ENCODE results near the gene FAM234B.
A peak's percentile ranks its signal among the peaks of the same experiment; 100 is the strongest.

The FAM234B gene

GRCh38 chr12:13095266-13095995 lies 51.2 kb downstream of the FAM234B start:
- Histone ChIP-seq H3K27ac (ENCODE audit: low read depth, low read length) (no peak overlapping the region), H3K36me3 (ENCODE audit: control insufficient read depth in 5 of 5, insufficient read depth in 5 of 5, low read length in 5 of 5) (no peaks in the 10 kb centered on the region), H3K27me3 (ENCODE audit: control insufficient read depth in 5 of 5, insufficient read depth in 4 of 5, low read length in 5 of 5) (no peaks in the 10 kb centered on the region), H3K4me1 (ENCODE audit: control insufficient read depth in 5 of 5, insufficient read depth in 5 of 5, low read length in 5 of 5) (peaks cover 20 to 67% (median 51%) of the 10 kb centered on the region in 5 donors), H3K4me3 (ENCODE audit: low read depth in 1 of 5, low read length in 5 of 5) (no peak overlapping the region), H3K9me3 (ENCODE audit: control insufficient read depth in 5 of 5, low read length in 5 of 5) (no peaks in the 10 kb centered on the region), H3K9ac (ENCODE audit: low read length in 5 of 5) (no peak overlapping the region)

DNA sequence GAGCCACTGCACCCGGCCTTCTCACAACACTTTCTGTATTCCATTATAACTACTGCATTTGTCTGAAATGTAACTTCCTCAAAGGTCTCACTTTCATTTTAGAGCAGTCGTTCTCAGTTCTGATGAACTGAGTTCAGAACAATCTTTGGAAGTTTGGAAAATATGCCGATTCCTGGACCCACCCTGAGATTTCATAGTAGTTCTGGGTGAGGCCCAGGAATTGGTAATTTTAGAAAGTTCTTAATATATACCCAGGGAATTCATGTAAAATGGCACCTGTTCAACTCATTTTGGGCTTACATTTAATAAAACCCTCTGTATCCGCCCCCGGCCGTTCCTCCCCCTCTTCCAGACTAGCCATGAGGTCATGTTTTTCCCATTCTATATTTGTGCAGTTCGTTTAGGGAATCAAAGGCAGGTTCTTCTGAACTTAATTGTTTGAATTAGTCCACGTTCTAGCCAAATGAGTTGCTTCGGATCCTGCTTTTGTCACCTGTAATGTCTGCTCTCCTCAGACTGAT lies 53.4 kb downstream of the FAM234B start:
- Histone ChIP-seq H3K36me3 (ENCODE audit: control insufficient read depth in 5 of 5, insufficient read depth in 5 of 5, low read length in 5 of 5) (no peaks in the 10 kb centered on the region), H3K4me3 (ENCODE audit: low read depth in 1 of 5, low read length in 5 of 5) (peak overlapping the region in 4 of 5 donors; percentile 48 to 58 (median 52)), H3K9ac (ENCODE audit: low read length in 5 of 5) (peak overlapping the region; percentile 44 to 93 (median 72)), H3K27ac (ENCODE audit: low read depth, low read length) (peak overlapping the region; percentile 95), H3K27me3 (ENCODE audit: control insufficient read depth in 5 of 5, insufficient read depth in 4 of 5, low read length in 5 of 5) (no peaks in the 10 kb centered on the region), H3K4me1 (ENCODE audit: control insufficient read depth in 5 of 5, insufficient read depth in 5 of 5, low read length in 5 of 5) (peaks cover 29 to 71% (median 62%) of the 10 kb centered on the region in 5 donors), H3K9me3 (ENCODE audit: control insufficient read depth in 5 of 5, low read length in 5 of 5) (no peaks in the 10 kb centered on the region)

- Histone ChIP-seq H3K9ac (ENCODE audit: low read length in 5 of 5) (peak overlapping the region; percentile 26 to 81 (median 63)), H3K4me3 (ENCODE audit: low read depth in 1 of 5, low read length in 5 of 5) (peak overlapping the region in 2 of 5 donors; percentile 12 to 36), H3K27me3 (ENCODE audit: control insufficient read depth in 5 of 5, insufficient read depth in 4 of 5, low read length in 5 of 5) (no peaks in the 10 kb centered on the region), H3K9me3 (ENCODE audit: control insufficient read depth in 5 of 5, low read length in 5 of 5) (no peaks in the 10 kb centered on the region), H3K27ac (ENCODE audit: low read depth, low read length) (peak overlapping the region; percentile 95), H3K36me3 (ENCODE audit: control insufficient read depth in 5 of 5, insufficient read depth in 5 of 5, low read length in 5 of 5) (no peaks in the 10 kb centered on the region), H3K4me1 (ENCODE audit: control insufficient read depth in 5 of 5, insufficient read depth in 5 of 5, low read length in 5 of 5) (peaks cover 29 to 72% (median 57%) of the 10 kb centered on the region in 5 donors)
Measured at GRCh38 chr12:13099066-13099843, 55.1 kb downstream of the FAM234B start.

- no peaks in the 10 kb centered on the region for H3K9me3 ChIP-seq (ENCODE audit: control insufficient read depth in 5 of 5, low read length in 5 of 5)
- H3K9ac ChIP-seq (ENCODE audit: low read length in 5 of 5): peak overlapping the region; percentile 32 to 85 (median 71)
- H3K4me1 ChIP-seq (ENCODE audit: control insufficient read depth in 5 of 5, insufficient read depth in 5 of 5, low read length in 5 of 5): peaks cover 29 to 70% (median 54%) of the 10 kb centered on the region in 5 donors
- no peaks in the 10 kb centered on the region for H3K36me3 ChIP-seq (ENCODE audit: control insufficient read depth in 5 of 5, insufficient read depth in 5 of 5, low read length in 5 of 5)
- peak overlapping the region; percentile 95 for H3K27ac ChIP-seq (ENCODE audit: low read depth, low read length)
- peak overlapping the region; percentile 20 to 65 (median 45) for H3K4me3 ChIP-seq (ENCODE audit: low read depth in 1 of 5, low read length in 5 of 5)
- no peaks in the 10 kb centered on the region for H3K27me3 ChIP-seq (ENCODE audit: control insufficient read depth in 5 of 5, insufficient read depth in 4 of 5, low read length in 5 of 5)
Measured at GRCh38 chr12:13099844-13100604, 55.8 kb downstream of the FAM234B start.

- peak overlapping the region; percentile 32 to 85 (median 71) for H3K9ac ChIP-seq (ENCODE audit: low read length in 5 of 5)
- H3K27ac ChIP-seq (ENCODE audit: low read depth, low read length): peak overlapping the region; percentile 95
- peak overlapping the region; percentile 20 to 65 (median 45) for H3K4me3 ChIP-seq (ENCODE audit: low read depth in 1 of 5, low read length in 5 of 5)
- H3K36me3 ChIP-seq (ENCODE audit: control insufficient read depth in 5 of 5, insufficient read depth in 5 of 5, low read length in 5 of 5): no peaks in the 10 kb centered on the region
- H3K4me1 ChIP-seq (ENCODE audit: control insufficient read depth in 5 of 5, insufficient read depth in 5 of 5, low read length in 5 of 5): peaks cover 29 to 70% (median 54%) of the 10 kb centered on the region in 5 donors
- no peaks in the 10 kb centered on the region for H3K9me3 ChIP-seq (ENCODE audit: control insufficient read depth in 5 of 5, low read length in 5 of 5)
- no peaks in the 10 kb centered on the region for H3K27me3 ChIP-seq (ENCODE audit: control insufficient read depth in 5 of 5, insufficient read depth in 4 of 5, low read length in 5 of 5)
Measured at GRCh38 chr12:13100605-13100881, 56.4 kb downstream of the FAM234B start.

GRCh38 chr12:13100882-13101769 lies 56.9 kb downstream of the FAM234B start:
- Histone ChIP-seq H3K27ac (ENCODE audit: low read depth, low read length) (peak overlapping the region; percentile 95), H3K9me3 (ENCODE audit: control insufficient read depth in 5 of 5, low read length in 5 of 5) (no peaks in the 10 kb centered on the region), H3K9ac (ENCODE audit: low read length in 5 of 5) (peak overlapping the region; percentile 32 to 90 (median 89)), H3K4me3 (ENCODE audit: low read depth in 1 of 5, low read length in 5 of 5) (peak overlapping the region; percentile 57 to 67 (median 64)), H3K4me1 (ENCODE audit: control insufficient read depth in 5 of 5, insufficient read depth in 5 of 5, low read length in 5 of 5) (peaks cover 29 to 70% (median 54%) of the 10 kb centered on the region in 5 donors), H3K27me3 (ENCODE audit: control insufficient read depth in 5 of 5, insufficient read depth in 4 of 5, low read length in 5 of 5) (no peaks in the 10 kb centered on the region), H3K36me3 (ENCODE audit: control insufficient read depth in 5 of 5, insufficient read depth in 5 of 5, low read length in 5 of 5) (no peaks in the 10 kb centered on the region)

GRCh38 chr12:13101821-13102375 lies 57.7 kb downstream of the FAM234B start:
- Histone ChIP-seq H3K27me3 (ENCODE audit: control insufficient read depth in 5 of 5, insufficient read depth in 4 of 5, low read length in 5 of 5) (no peaks in the 10 kb centered on the region), H3K9me3 (ENCODE audit: control insufficient read depth in 5 of 5, low read length in 5 of 5) (no peaks in the 10 kb centered on the region), H3K4me1 (ENCODE audit: control insufficient read depth in 5 of 5, insufficient read depth in 5 of 5, low read length in 5 of 5) (peaks cover 29 to 64% (median 53%) of the 10 kb centered on the region in 5 donors), H3K27ac (ENCODE audit: low read depth, low read length) (peak overlapping the region; percentile 95), H3K36me3 (ENCODE audit: control insufficient read depth in 5 of 5, insufficient read depth in 5 of 5, low read length in 5 of 5) (no peaks in the 10 kb centered on the region), H3K4me3 (ENCODE audit: low read depth in 1 of 5, low read length in 5 of 5) (peak overlapping the region; percentile 57 to 67 (median 61)), H3K9ac (ENCODE audit: low read length in 5 of 5) (peak overlapping the region; percentile 16 to 90 (median 89))

DNA sequence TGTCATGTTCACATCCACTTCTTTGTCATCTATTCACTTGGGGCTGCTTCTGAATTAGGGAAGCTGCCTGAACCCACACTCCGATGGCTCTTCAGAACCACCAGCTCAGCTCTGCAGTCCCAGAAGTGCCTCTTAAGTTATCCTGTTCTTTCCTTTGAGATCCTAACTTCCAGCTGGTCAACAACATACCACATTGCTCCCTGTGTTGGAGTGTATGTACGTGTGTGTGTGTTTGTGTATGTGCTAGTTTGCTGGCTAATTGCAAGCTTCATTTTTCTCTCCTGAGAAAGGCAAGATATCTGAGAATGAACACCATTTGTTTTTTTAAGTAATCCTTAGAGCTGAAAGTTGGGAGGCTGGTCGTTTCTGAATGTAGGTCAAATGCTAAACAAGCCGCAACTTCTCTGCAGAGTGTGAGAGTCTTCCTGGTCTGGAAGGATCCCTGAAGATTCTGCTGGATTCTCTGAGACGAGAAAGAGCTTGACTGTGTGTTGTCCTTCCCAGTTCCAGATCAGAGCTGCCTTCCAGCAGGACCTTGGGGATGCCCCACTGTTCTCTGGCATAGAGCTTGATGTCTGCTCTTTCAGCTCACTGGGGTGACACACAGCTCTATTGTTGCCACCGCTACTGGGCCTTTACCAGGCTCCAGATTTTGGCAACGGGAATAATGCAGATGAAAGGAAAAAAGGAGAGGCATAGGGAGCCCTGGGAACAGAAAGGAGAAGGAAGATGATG lies 58.4 kb downstream of the FAM234B start:
- no peaks in the 10 kb centered on the region for H3K36me3 ChIP-seq (ENCODE audit: control insufficient read depth in 5 of 5, insufficient read depth in 5 of 5, low read length in 5 of 5)
- peak overlapping the region in 4 of 5 donors; percentile 3 to 67 (median 42) for H3K4me3 ChIP-seq (ENCODE audit: low read depth in 1 of 5, low read length in 5 of 5)
- H3K9me3 ChIP-seq (ENCODE audit: control insufficient read depth in 5 of 5, low read length in 5 of 5): no peaks in the 10 kb centered on the region
- peak overlapping the region; percentile 95 for H3K27ac ChIP-seq (ENCODE audit: low read depth, low read length)
- H3K9ac ChIP-seq (ENCODE audit: low read length in 5 of 5): peak overlapping the region in 4 of 5 donors; percentile 16 to 90 (median 90)
- H3K27me3 ChIP-seq (ENCODE audit: control insufficient read depth in 5 of 5, insufficient read depth in 4 of 5, low read length in 5 of 5): no peaks in the 10 kb centered on the region
- peaks cover 27 to 58% (median 47%) of the 10 kb centered on the region in 5 donors for H3K4me1 ChIP-seq (ENCODE audit: control insufficient read depth in 5 of 5, insufficient read depth in 5 of 5, low read length in 5 of 5)

Data from subcutaneous abdominal adipose tissue (tissue), 5 donors.